Endodermal cell (in vitro differentiated cells): ENCODE data around the gene CALD1. TPM values are rescaled to one million over a fixed set of nuclear protein-coding genes. Genes with fewer than 3 reads are reported as not detected.

Source experiments
- DNase-seq: peaks from one replicate; pipeline ENCODE4 v3.0.0-alpha.2; 2017
- H3K27ac ChIP-seq: 2 replicates; pipeline ENCODE4 v1.5.1; 2013; ENCODE audit warnings: mild to moderate bottlenecking, low read depth, low read length, moderate library complexity
- H3K27me3 ChIP-seq: 2 replicates; pipeline ENCODE4 v1.6.1; 2013; ENCODE audit warnings: mild to moderate bottlenecking, low read length, moderate library complexity; ENCODE audit not compliant: insufficient read depth, control insufficient read depth, poor library complexity, severe bottlenecking
- H3K36me3 ChIP-seq: 2 replicates; pipeline ENCODE4 v1.7.0; 2013; ENCODE audit warnings: mild to moderate bottlenecking, low read length, moderate library complexity; ENCODE audit not compliant: control insufficient read depth, insufficient read depth
- H3K4me1 ChIP-seq: one replicate; pipeline ENCODE4 v1.7.0; 2013; ENCODE audit warnings: low read length; ENCODE audit not compliant: control insufficient read depth, insufficient read depth
- H3K4me3 ChIP-seq: 2 replicates; pipeline ENCODE4 v1.5.1; 2013; ENCODE audit warnings: mild to moderate bottlenecking, low read length, moderate library complexity
- H3K9ac ChIP-seq: 2 replicates; pipeline ENCODE4 v1.6.1; 2013; ENCODE audit warnings: mild to moderate bottlenecking, low read length, moderate library complexity; ENCODE audit not compliant: poor library complexity, severe bottlenecking; ENCODE audit errors: extremely low read depth
- H3K9me3 ChIP-seq: 2 replicates; pipeline ENCODE4 v1.6.1; 2013; ENCODE audit warnings: mild to moderate bottlenecking, low read length, moderate library complexity; ENCODE audit not compliant: control insufficient read depth
- H3K27ac Mint-ChIP-seq: 2 replicates; pipeline ENCODE4 v1.8.0; 2020; ENCODE audit warnings: mixed read lengths
- H3K27me3 Mint-ChIP-seq: 2 replicates; pipeline ENCODE4 v1.8.0; 2021; ENCODE audit warnings: mild to moderate bottlenecking, mixed read lengths; ENCODE audit not compliant: insufficient read depth
- H3K36me3 Mint-ChIP-seq: 2 replicates; pipeline ENCODE4 v1.8.0; 2020; ENCODE audit warnings: low read depth, mixed read lengths
- H3K4me1 Mint-ChIP-seq: 2 replicates; pipeline ENCODE4 v1.8.0; 2020; ENCODE audit warnings: mixed read lengths
- H3K4me3 Mint-ChIP-seq: 2 replicates; pipeline ENCODE4 v1.8.0; 2020; ENCODE audit warnings: mild to moderate bottlenecking, moderate library complexity, mixed read lengths
- H3K9me3 Mint-ChIP-seq: 2 replicates; pipeline ENCODE4 v1.8.0; 2020; ENCODE audit warnings: mild to moderate bottlenecking, mixed read lengths
- WGBS, 2 experiments: methylation state at CpG; one replicate each; pipeline versions ENCODE4 v1.1.5 to v1.1.7; 2013; ENCODE audit warnings: missing lambda C conversion rate in 2 of 2, mixed read lengths in 1 of 2; ENCODE audit not compliant: insufficient coverage in 1 of 2, insufficient read length in 1 of 2; 5-methylcytosine and 5-hydroxymethylcytosine counted together
- total RNA-seq, 2 donors: library from RNA; stranded (reverse); fragmentation: NEBNext Ultra II Directional in 1 of 2; extraction: Animal tissue kit (Norgen Biotek cat#: 25700) in 1 of 2; gene quantifications; 2 replicates in 1 of 2; 3 replicates in 1 of 2; pipeline ENCODE4 v1.2.1, GENCODE V29; 2021
- TF ChIP-seq, protein P1 (sequence below): fragments of 200-600 bp; sonication (generic); conservative IDR thresholded peaks from 2 replicates; pipeline ENCODE4 v1.5.0; 2021; ENCODE audit warnings: antibody characterized with exemption, mild to moderate bottlenecking

CALD1 gene
- total RNA-seq, 2 donors from 2014 or later, result 111 to 132 TPM

DNA sequence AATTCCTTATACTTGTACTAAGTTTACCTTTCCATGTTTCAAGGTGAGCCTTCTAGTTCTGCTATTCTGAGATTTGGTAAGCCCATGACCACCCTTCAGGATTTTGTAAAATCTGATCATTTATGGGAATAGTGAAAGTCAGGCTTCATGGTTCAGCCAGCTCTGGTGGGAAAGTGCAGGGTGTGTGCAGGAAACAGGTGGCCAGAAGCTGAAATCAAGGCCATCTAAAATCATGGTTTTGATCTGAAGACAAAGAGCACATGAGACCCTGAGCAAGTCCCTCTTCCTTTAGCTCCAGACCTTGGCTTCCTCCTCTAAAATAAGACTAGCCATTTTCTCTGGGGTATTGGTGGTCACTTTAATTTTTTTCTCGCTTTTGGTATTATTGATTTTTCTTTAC lies 91.3 kb downstream of the CALD1 start:
- Histone ChIP-seq H3K4me3 (no peak overlapping the region), H3K27ac (no peak overlapping the region), H3K9me3 (no peaks in the 10 kb centered on the region), H3K4me1 (peaks cover 7% of the 10 kb centered on the region), H3K36me3 (peaks cover 17% of the 10 kb centered on the region), H3K27me3 (no peaks in the 10 kb centered on the region), H3K9ac (no peak overlapping the region)
- no peak for DNase-seq
- Mint-ChIP-seq H3K4me1 (peaks cover 19% of the 10 kb centered on the region), H3K36me3 (peaks cover 3% of the 10 kb centered on the region), H3K4me3 (no peak overlapping the region), H3K27ac (no peak overlapping the region), H3K27me3 (no peaks in the 10 kb centered on the region), H3K9me3 (no peaks in the 10 kb centered on the region)
- TF ChIP-seq, protein P1, sequence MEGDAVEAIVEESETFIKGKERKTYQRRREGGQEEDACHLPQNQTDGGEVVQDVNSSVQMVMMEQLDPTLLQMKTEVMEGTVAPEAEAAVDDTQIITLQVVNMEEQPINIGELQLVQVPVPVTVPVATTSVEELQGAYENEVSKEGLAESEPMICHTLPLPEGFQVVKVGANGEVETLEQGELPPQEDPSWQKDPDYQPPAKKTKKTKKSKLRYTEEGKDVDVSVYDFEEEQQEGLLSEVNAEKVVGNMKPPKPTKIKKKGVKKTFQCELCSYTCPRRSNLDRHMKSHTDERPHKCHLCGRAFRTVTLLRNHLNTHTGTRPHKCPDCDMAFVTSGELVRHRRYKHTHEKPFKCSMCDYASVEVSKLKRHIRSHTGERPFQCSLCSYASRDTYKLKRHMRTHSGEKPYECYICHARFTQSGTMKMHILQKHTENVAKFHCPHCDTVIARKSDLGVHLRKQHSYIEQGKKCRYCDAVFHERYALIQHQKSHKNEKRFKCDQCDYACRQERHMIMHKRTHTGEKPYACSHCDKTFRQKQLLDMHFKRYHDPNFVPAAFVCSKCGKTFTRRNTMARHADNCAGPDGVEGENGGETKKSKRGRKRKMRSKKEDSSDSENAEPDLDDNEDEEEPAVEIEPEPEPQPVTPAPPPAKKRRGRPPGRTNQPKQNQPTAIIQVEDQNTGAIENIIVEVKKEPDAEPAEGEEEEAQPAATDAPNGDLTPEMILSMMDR, result no peak
- WGBS, 2 experiments, result no CpG with 5 or more reads among the region's 1 CpG

DNA sequence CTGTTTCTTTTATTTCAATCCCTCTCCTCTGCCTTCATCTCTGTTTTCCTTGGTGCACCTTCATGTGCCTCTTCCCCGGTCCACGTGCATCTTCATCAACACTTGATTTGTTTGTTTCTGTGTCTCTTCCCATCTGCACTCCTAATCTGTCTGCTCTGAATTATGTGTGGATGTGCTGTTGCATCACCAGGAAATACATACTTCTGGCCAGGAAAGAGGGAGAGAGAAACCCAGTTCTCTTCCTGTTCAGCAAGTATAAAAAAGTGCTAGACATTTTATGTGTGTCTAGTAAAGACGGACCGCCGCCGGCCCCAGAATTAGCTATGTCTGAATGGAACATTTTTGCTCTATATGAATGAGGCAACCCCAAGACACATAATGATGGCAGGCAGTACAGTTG lies 93.8 kb downstream of the CALD1 start:
- Mint-ChIP-seq H3K36me3 (peaks cover 1% of the 10 kb centered on the region), H3K4me3 (no peak overlapping the region), H3K4me1 (peaks cover 10% of the 10 kb centered on the region), H3K9me3 (no peaks in the 10 kb centered on the region), H3K27ac (no peak overlapping the region), H3K27me3 (no peaks in the 10 kb centered on the region)
- Histone ChIP-seq H3K9me3 (no peaks in the 10 kb centered on the region), H3K36me3 (peaks cover 12% of the 10 kb centered on the region), H3K9ac (no peak overlapping the region), H3K4me3 (no peak overlapping the region), H3K27ac (no peak overlapping the region), H3K27me3 (no peaks in the 10 kb centered on the region), H3K4me1 (no peaks in the 10 kb centered on the region)
- 97 to 100% methylated on average over 3 to 6 of the region's 6 CpGs for WGBS, 2 experiments
- TF ChIP-seq, protein P1, result no peak
- no peak for DNase-seq

DNA sequence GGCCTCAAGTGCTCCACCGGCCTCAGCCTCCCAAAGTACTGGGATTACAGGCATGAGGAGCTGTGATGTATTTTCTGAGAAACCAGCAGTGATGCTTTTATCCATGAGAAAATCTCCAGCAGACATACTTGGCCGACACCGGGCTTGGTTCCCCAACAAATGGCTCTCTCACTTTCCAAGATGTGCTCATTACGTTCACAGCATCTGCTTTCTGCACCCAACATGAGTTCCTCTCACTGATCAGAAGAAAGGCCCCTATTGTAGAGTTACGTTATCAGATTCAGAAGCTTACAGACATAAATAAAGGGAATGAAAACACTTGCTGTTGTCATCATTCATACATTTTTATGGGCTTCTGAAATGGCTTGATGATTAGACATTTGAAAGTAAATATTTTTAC lies 95.0 kb downstream of the CALD1 start:
- H3K27me3 Mint-ChIP-seq, result no peaks in the 10 kb centered on the region
- no peak overlapping the region for H3K27ac Mint-ChIP-seq
- no peaks in the 10 kb centered on the region for H3K9me3 Mint-ChIP-seq
- Histone ChIP-seq H3K4me3 (no peak overlapping the region), H3K27me3 (no peaks in the 10 kb centered on the region), H3K27ac (no peak overlapping the region), H3K9ac (no peak overlapping the region), H3K4me1 (no peaks in the 10 kb centered on the region), H3K36me3 (peaks cover under 1% of the 10 kb centered on the region), H3K9me3 (no peaks in the 10 kb centered on the region)
- no peak overlapping the region for H3K4me3 Mint-ChIP-seq
- peaks cover 10% of the 10 kb centered on the region for H3K4me1 Mint-ChIP-seq
- DNase-seq, result no peak
- H3K36me3 Mint-ChIP-seq, result no peaks in the 10 kb centered on the region
- TF ChIP-seq, protein P1, result no peak
- 96 to 100% methylated on average over 4 to 5 of the region's 5 CpGs for WGBS, 2 experiments
